OCI-LY7 (cell line): ENCODE data around the gene WTIP. TPM values are rescaled to one million over a fixed set of nuclear protein-coding genes. Genes with fewer than 3 reads are reported as not detected.

Experiments
- BruUV-seq: library from RNA; stranded (reverse); fragments of 400-500 nt; replicated peaks from 2 replicates; lab custom pipeline; 2021; lab: Mats Ljungman, UMichigan
- CTCF ChIA-PET: fragments of 300-600 bp; sonication (Branson Sonifier 250); formaldehyde crosslinking; loops from one replicate; lab custom pipeline; 2022; ENCODE audit warnings: antibody characterized with exemption; ENCODE audit not compliant: unreplicated experiment; lab: Charles Lee
- POLR2A ChIA-PET: fragments of 300-600 bp; sonication (Branson Sonifier 250); formaldehyde crosslinking; loops from one replicate; lab custom pipeline; 2022; ENCODE audit warnings: antibody characterized with exemption; lab: Charles Lee
- DNase-seq: peaks from one replicate; pipeline ENCODE4 v3.0.0-alpha.2; 2015; ENCODE audit warnings: low spot score
- H2AFZ ChIP-seq: fragments of 200-600 bp; sonication (generic), shearing (Covaris generic); 2 replicates; pipeline ENCODE4 v1.6.1; 2014; ENCODE audit warnings: mild to moderate bottlenecking, antibody characterized with exemption, low read length, moderate library complexity
- H3K27ac ChIP-seq: fragments of 200-600 bp; sonication (generic); 2 replicates; pipeline ENCODE4 v1.5.1; 2014; ENCODE audit warnings: mixed run types, low read depth, mild to moderate bottlenecking, moderate library complexity, low read length, inconsistent platforms; ENCODE audit not compliant: poor library complexity, severe bottlenecking
- H3K36me3 ChIP-seq: fragments of 200-600 bp; sonication (generic); 2 replicates; pipeline ENCODE4 v1.6.1; 2014; ENCODE audit warnings: mild to moderate bottlenecking, antibody characterized with exemption, low read length, moderate library complexity, mixed read lengths; ENCODE audit not compliant: insufficient read depth
- H3K4me1 ChIP-seq: fragments of 200-600 bp; sonication (generic); 2 replicates; pipeline ENCODE4 v1.5.1; 2014; ENCODE audit warnings: mild to moderate bottlenecking, low read length; ENCODE audit not compliant: insufficient read depth, poor library complexity, severe bottlenecking
- H3K4me2 ChIP-seq: fragments of 200-600 bp; sonication (generic); 2 replicates; pipeline ENCODE4 v1.6.1; 2014; ENCODE audit warnings: mild to moderate bottlenecking, low read length
- H3K4me3 ChIP-seq: fragments of 200-600 bp; sonication (generic); 2 replicates; pipeline ENCODE4 v1.5.1; 2014; ENCODE audit warnings: mild to moderate bottlenecking, low read depth, low read length; ENCODE audit not compliant: poor library complexity, severe bottlenecking
- H3K79me2 ChIP-seq: fragments of 200-600 bp; sonication (generic); 2 replicates; pipeline ENCODE4 v1.6.1; 2016; ENCODE audit warnings: low read depth, mild to moderate bottlenecking, low read length, moderate library complexity, mixed read lengths; ENCODE audit not compliant: insufficient read depth
- H3K9me2 ChIP-seq: fragments of 200-600 bp; sonication (generic); 2 replicates; pipeline ENCODE4 v1.6.1; 2016; ENCODE audit warnings: mild to moderate bottlenecking, low read length, mixed read lengths; ENCODE audit not compliant: insufficient read depth
- H3K9me3 ChIP-seq: fragments of 200-600 bp; sonication (generic); 2 replicates; pipeline ENCODE4 v1.6.1; 2014; ENCODE audit warnings: mild to moderate bottlenecking, mixed run types, low read length, mixed read lengths
- H4K20me1 ChIP-seq: fragments of 200-600 bp; sonication (generic); 2 replicates; pipeline ENCODE4 v1.6.1; 2014; ENCODE audit warnings: mild to moderate bottlenecking, antibody characterized with exemption, low read length, moderate library complexity, mixed read lengths; ENCODE audit not compliant: insufficient read depth
- CTCF ChIP-seq: fragments of 200-600 bp; sonication (generic); conservative IDR thresholded peaks from 2 replicates; pipeline ENCODE4 v1.5.1; 2014; ENCODE audit warnings: mild to moderate bottlenecking, antibody characterized with exemption, low read length, moderate library complexity, mixed read lengths
- EZH2phosphoT487 ChIP-seq: fragments of 200-600 bp; sonication (generic); IDR thresholded peaks from 2 replicates; pipeline ENCODE4 v1.6.1; 2018; ENCODE audit warnings: low read depth, borderline replicate concordance, mild to moderate bottlenecking, mixed run types, antibody characterized with exemption, low read length, moderate library complexity, mixed read lengths
- intact Hi-C: fragments of 100-400 bp; cut with micrococcal nuclease; formaldehyde crosslinking; loops from one replicate; pipeline ENCODE4 v1.10.0; 2022; ENCODE audit not compliant: unreplicated experiment
- total RNA-seq, 2 experiments: library from RNA; depleted of rRNA in 1 of 2; stranded (reverse); fragments of >200 nt in 1 of 2; shearing (Covaris generic) in 1 of 2; gene quantifications; 2 replicates each; pipeline ENCODE4 v1.2.3, GENCODE V29; 2014 to 2022

WTIP gene
- total RNA-seq, 2 experiments from 2014 or later: 1.4 to 1.5 TPM

DNA sequence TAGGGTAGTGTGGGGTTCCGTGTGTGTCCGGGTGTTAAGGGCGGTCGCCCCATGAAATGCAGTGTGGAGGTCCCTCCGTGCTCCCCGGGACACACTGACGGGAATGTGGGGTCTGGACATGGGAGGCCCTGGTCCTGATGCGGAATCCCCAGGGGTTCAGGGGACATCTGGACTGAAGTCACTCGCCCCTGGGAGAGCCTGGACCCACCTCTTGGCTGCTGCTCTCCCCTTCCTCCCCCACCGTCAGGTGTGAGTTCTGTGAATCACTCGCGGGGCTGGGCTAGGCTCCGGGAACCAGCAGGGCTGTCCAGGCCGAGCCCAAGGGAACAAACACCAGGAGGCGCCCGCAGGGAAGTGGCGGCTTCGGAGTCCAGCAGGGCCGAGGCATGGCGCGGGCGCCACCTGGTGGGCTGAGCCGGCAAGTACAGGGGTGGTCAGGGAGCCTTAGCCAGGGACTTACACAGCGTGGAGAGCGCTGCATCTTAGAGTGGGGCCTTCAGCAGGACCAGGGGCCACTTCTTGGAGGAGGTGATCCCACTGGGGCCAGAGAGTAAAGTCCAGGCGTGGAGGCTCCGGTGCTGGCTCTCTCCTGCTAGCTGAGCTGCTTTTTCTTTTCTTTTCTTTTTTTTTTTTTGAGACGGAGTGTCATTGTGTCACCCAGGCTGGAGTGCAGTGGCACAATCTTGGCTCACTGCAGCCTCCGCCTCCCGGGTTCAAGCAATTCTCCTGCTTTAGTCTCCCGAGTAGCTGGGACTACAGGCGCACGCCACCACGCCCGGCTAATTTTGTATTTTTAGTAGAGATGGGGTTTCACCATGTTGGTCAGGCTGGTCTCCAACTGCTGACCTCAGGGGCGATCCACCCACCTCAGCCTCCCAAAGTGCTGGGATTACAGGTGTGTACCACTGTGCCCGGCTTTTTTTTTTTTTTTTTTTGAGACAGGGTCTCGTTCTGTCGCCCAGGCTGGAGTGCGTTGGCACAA, 20.1 kb downstream of the WTIP start:
- no peaks in the 10 kb centered on the region for H3K4me1 ChIP-seq
- ChIA-PET POLR2A (interaction anchor here (0.7 kb wide), 1 partner anchor 39 kb away, joined by 4 read pairs; no protein-coding TSS in a partner anchor), CTCF (interaction anchor here (0.7 kb wide), 1 partner anchor 885 kb away, joined by 3 read pairs; no protein-coding TSS in a partner anchor)
- no TSS peak for BruUV-seq
- no peaks in the 10 kb centered on the region for H3K36me3 ChIP-seq
- no peak overlapping the region for H2AFZ ChIP-seq
- TF ChIP-seq EZH2phosphoT487 (no peak), CTCF (peak; percentile 93)
- intact Hi-C loops: loop anchor here (1.0 kb wide), 1 partner anchor 211 kb away; no protein-coding TSS in a partner anchor
- H3K9me3 ChIP-seq: no peaks in the 10 kb centered on the region
- no peak overlapping the region for H3K4me3 ChIP-seq
- H3K79me2 ChIP-seq: no peaks in the 10 kb centered on the region
- DNase-seq: peak; percentile 70
- H3K27ac ChIP-seq: no peak overlapping the region
- H3K9me2 ChIP-seq: no peaks in the 10 kb centered on the region
- H3K4me2 ChIP-seq: no peak overlapping the region
- H4K20me1 ChIP-seq: no peaks in the 10 kb centered on the region

DNA sequence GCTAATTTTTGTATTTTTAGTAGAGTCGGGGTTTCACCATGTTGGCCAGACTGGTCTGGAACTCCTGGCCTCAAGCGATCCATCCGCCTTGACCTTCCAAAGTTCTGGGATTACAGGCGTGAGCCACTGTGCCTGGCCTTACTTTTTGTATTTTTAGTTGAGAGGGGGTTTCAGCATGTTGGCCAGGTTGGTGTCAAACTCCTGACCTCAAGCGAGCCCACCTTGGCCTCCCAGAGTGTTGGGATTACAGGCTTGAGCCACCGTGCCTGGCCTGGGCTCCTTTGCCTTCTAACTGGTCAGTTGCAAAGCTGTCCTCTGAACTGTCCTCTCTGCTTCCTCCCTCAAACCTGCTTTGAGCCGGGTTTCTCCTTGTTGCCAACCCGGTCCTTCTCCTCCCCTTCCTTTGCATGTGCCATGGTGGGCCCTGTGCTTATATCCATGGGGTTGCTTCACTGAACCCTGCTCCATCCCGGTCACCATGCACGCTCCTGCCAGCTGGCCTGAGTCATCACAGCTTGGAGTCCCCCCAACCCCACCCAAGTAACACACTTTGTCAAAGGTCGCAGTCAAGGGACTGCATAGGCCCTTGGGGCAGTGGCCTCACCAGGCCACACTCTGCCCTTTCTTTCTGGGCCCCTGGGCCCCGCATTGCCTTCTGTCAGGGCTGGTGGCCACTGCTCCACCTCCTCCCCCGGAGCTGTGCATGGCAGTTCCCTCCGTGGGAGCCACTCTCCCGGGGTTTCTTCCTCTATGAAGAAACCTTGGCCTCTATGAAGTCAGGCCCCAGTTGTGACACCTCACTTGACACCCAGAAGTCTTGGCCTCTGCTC, 21.2 kb downstream of the WTIP start:
- intact Hi-C loops: no loop called here
- CTCF ChIA-PET: interaction anchor here (0.7 kb wide), 1 partner anchor 884 kb away, joined by 3 read pairs; no protein-coding TSS in a partner anchor
- POLR2A ChIA-PET: no interaction called here
- Histone ChIP-seq H3K79me2 (no peaks in the 10 kb centered on the region), H2AFZ (no peak overlapping the region), H3K4me1 (no peaks in the 10 kb centered on the region), H3K4me3 (no peak overlapping the region), H3K4me2 (no peak overlapping the region), H3K9me3 (no peaks in the 10 kb centered on the region), H3K27ac (no peak overlapping the region), H3K9me2 (no peaks in the 10 kb centered on the region), H3K36me3 (no peaks in the 10 kb centered on the region), H4K20me1 (no peaks in the 10 kb centered on the region)
- DNase-seq: no peak
- no peak for TF ChIP-seq EZH2phosphoT487
- TF ChIP-seq CTCF: no peak
- no TSS peak for BruUV-seq
